Stimulated activated CD4-positive, alpha-beta T cell treated with anti-CD3 and anti-CD28 coated beads, Interleukin-1b, Interleukin-23, amount 100 ng/mL, for 4 hours (primary cell): Measurements from ENCODE around the gene IP6K2.
A peak's percentile ranks its signal among the peaks of the same experiment; 100 is the strongest.

Experiments used
- DNase-seq, 2 donors: peaks; one replicate each; pipeline ENCODE4 v3.0.0-alpha.2; 2020; ENCODE audit warnings: low read depth in 2 of 2

The IP6K2 gene

GRCh38 chr3:48688737-48689075 is 28.3 kb downstream of the IP6K2 start:
- no peak for DNase-seq

DNA sequence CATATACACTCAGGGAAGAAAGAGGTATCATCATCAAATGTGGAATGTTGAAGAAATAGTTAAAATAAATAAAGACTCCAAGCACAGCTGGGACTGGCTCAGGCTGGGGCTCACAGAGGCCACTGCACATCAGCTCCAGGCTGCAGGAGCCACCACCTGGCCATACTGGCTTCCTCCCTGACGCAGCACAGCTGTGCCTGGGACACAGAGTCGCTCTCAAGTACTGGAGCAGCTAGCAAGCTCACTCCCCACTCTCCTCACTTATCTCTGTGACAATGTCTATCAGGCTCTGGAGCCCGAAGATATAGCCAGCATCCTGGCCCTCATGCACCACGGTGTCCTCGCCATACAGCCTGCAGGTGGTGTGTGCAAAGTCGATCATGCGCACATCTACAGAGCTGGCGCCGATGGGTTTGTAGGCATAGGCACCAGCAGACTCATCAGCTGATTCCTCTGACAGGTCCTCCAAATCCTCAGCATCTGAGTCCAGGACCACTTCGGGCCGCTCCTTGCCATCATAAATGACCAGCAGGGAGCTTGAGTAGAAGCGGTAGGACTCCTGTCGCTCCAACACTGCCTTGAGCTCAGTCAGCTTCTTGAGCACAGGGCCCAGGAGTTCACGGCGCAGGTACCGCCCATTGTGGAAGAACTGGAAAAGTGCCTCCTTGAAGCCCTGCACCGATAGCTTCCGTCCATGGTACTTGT is 28.8 kb downstream of the IP6K2 start:
- DNase-seq, result no peak

DNA sequence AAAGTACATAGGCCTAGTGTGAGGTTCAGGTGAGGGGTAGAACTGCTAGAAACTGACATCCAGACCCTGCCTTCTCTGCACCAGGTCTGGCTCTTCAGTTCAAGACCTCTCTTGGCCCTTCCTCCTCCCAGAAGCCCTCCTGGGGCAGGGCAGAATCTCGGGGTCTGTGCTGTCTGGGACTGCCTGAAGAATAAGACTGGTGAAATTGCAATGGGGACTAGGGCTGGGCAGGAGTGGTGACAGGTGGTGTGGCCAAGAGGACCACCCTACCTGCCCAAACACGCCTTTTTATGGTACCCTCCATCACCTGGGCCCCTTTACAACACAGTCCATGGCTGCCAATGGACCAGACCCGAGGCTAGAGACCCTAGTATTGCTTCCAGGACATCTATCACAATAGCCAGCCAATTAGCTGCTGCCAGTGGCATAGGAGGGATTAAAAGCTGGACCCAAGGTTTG is 29.8 kb downstream of the IP6K2 start:
- DNase-seq, result no peak

- DNase-seq, result no peak
These were observed 30.3 kb downstream of the IP6K2 start for GRCh38 chr3:48686538-48687219.

DNA sequence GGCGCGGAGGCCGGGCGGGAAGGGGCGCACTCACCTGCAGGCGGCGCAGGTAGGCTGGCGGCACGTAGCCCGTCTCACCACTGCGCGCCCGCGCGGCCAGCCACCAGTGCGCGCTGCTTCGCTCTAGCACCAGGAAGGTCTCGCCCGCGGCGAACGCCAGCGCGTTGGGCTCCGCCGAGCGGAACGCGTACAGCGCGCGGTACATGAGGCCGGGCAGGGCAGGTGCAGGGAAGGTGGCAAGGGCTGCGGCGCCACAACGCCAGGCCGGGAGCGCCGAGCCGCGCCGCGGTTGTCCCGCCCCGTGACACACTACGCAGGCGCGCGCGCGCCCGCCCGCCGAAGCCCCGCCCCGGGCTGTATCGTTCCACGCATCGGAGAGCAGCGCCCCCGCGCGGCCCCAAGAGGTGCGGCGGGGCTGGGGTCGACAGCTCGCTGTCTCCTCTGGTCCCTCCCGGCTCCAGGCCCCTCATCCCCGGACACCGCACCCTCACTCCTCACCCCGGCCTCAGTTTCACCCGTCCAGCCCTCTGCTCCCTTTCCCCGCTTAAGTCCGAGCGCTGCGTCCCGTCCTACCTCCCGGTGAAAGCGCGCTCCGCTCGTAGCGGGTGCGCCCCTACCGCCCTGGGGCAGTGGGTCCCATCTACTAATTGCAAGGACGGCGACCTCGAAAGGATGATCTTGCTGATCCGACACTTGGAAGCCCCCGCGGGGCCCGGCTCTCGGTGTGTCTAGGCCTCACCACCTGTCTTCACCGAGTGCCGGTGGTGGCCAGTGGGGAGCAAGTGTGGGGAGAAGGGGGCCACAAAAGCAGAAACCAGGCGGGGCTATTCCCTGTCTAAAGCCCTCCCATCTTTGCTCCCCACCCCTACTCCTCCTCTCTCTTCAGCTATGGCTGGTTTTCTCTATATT is 31.2 kb downstream of the IP6K2 start, which contains the start of gene NCKIPSD:
Gene NCKIPSD, minus strand, starts transcription at position 313 of the 909 bp plus-strand sequence. Its CDS starts 108 bp downstream, at position 205.
- peak; percentile 90 to 94 for DNase-seq

DNA sequence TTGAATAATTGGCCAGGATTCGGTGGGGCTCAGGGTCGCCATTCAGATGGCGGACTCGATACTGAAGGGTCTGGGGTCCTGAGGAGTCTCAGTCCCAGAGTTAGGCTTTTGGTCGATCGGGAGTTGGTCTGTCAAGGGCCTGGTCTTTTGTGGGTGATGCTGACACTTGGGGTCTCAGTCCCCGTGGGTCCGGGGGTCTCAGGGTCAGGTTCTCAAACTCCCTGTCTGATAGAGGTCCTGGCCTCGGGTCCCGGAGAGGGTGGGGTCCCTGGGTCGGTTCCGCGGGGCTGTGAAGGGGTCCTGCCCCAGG is 31.8 kb downstream of the IP6K2 start:
- DNase-seq, result no peak

DNA sequence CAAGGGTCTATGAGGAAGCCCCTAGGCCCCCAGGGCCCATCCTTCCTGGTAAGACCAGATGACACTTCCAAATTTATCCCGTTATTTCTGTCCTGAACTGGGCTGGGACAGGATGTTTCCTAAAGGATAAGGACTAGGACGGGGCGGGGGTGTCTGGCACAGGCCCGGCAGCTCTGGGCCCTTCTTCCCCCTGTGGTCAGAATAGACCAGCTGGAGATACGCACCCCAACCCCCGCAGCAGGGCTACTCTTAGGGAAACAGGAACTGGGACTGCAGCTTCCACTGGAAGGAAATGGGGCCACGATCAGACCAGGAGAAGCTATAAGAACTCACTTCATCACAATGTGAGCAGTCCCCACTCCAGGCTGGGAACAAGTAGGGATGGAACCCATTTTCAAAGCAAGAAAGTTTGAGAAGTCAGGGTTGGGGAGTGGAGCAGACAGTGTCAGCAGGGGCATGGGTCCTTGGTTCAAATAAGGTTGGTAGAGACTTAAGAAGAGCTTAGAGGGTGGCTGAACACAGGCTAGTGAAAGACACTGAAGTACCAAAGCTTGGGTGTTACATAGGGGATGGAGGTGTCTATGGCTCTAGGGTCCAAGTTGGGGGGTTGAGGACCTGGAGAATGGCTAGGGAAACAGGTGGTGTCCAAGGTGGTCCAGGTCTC is 32.4 kb downstream of the IP6K2 start:
- no peak for DNase-seq

GRCh38 chr3:48684054-48684349 is 33.0 kb downstream of the IP6K2 start:
- no peak for DNase-seq

DNA sequence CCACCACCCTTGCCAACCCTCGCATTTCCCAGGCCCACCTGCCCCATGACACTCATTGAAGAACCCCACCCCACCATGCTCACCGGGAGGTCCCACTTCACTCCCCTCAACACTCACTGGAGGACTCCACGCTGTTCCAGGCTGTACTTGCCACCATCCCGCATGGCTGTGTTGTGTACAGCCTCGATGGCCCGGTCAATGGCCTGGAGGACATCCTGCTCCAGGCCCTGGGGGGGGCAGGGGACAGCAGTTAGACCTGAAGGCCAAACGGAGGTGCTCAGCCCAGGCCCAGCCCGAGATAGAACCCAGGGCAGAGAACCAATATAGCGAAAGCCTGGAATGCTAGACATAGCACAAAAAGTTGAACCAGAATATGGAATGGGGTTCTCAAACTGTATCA is 34.2 kb downstream of the IP6K2 start:
- DNase-seq, result no peak

GRCh38 chr3:48681974-48682610 is 34.9 kb downstream of the IP6K2 start:
- no peak for DNase-seq

GRCh38 chr3:48681541-48681880 is 35.5 kb downstream of the IP6K2 start:
- DNase-seq, result no peak

GRCh38 chr3:48680811-48681540 is 36.0 kb downstream of the IP6K2 start:
- no peak for DNase-seq

DNA sequence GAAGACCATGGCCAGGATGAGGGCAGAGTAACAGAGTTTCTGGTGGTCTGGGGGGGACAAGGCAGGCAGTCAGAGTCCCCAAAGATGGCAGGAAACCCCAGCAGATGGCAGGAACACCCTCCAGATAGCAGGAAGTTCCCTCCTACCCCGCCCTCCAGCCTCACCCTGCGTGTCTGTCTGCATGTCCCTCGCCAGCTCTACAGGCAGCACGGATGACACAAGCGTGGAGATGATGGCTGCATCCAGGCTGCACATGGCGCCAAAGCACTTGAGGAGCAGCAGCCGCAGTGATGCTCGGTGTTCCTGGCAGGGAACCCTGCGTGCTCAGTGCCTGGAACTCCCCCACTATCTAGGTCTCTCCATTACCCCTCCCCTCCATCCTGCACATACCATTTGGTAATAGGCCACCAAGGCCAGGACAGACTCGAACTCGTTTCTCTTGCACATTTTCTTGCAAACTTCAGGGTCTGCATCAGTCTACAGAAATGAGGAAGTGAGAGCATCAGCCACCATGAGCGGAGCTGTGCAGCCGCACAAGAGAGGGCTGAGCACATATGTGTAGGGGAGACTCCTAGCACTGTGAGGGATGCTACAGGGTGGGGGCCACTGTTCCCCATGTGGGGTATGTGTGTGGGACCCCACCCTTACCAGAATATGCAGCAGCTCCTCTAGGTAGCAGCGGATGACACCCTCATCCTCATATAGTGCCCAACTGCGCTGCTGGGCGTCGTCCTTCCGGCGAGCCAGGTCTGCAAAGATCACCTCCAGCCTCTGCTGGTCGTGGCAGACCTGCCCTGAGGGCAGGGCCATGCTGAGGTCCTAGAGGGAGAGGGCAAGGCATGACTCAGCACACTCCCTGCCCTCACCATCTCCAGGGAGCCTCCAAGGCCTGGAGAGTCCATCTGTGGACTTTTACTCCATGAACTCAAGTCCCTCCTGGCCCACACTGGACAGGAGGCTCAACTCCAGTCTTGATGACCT is 37.3 kb downstream of the IP6K2 start:
- no peak for DNase-seq

DNA sequence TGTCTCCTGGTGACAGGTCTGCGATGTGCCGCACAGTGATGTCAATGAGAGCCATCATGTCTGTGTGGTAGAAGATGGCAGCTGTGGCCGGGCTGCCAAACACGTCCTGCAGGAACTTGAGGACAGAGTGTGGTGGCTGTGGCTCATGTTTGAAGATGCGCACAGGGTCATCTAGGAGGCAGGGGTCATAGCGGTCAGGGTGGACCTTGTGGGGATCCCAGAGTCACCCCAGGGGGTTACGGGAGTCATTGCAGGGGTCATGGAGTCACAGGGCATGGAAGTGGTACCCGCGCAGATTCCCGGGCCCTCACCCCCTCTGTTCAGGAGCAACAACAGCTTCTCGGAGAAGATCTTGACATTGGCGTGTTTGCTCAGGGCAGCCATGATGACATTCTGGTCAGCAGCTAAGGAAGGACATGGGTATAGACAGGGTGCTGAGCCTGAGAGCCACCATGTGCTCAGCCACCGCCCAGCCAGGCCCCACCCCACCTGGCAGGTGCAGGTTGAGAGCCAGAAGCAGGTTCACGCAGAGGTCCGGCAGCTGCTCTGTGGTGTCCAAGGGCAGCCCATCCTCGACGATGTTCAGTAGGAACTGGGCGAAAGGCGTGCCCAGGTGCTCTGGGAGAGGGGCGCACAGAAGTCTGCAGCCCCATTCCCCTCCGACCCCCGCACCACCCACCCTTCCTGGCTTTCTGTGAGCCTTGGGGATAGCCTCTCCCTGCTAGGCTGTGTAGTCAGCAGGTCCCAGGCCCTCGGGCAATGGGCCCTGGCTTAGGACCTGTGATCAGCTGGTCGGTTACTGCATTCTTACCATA is 38.2 kb downstream of the IP6K2 start:
- no peak for DNase-seq

DNA sequence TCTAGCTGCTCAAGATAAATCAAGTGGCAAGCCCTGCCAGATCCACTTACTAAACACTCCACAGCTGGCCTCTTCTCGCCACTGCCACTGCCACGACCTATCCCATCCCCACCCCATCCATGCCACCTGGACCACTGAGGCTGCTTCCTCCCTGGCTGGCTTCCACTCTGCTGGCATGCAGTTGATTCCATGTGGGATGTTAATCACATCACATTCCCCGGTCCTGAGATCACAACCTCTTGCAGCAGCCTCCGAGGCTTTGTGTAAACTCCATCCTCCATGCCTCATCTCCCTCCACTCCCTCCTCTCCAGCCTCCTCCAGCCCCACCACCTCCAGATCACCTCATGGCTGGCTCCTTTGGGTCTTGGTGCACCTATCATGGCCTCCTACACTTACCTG is 39.0 kb downstream of the IP6K2 start:
- DNase-seq, result no peak

DNA sequence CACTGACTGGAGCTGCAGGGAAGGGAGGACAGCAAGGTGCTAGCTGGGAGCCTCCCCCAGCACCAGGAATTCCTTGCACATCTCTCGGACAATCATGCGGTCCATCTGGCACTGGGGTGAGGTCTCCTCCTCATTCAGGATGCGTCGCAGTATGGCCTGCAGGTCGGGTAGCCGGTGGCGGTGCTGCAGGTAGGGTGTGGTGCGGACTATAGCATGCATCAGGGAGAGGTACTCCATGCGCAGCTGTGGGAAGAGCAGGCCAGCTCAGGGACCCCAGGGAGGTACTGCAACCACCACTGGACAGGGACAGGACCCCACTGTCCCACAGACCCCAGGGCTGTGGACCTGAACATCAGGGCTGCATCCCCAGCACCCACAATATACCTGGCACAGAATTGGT is 42.5 kb downstream of the IP6K2 start:
- no peak for DNase-seq

DNA sequence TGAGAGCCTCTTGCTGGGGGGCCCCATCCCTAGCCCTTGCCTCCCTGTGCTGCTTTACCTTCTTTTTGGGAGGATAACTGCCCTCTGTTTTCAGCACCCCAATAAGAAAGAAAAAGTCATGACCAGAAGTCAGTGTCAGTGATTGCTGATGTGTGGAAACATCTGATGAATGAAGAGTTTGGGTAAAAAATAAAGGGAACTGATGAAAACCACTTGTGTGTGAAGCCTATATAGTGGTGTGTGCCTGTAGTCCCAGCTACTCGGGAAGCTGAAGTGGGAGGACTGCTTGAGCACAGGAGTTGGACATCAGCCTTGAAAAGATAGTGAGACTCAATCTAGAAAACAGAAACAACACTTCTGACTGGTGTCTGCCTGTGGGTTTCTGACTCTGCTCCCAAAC is 44.5 kb downstream of the IP6K2 start:
- no peak for DNase-seq

DNA sequence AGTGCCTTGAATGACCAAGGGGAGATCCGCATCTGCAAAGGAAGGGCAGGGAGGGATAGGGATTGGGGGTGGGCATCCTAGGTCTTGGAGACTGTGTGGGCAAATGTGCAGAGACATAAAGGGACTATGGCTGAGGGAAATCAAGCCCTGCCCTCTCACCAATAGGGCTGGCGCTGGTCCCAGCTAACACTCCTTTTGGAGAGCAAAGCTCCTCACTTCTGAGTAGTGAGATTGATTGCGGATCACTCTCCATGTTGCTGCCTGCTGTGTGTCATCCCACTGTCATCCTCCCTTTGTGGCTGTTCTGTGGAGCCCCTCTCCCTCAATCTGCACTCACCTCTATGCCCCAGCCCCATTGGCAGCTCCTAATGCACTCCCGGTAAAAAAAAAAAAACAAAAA is 52.1 kb downstream of the IP6K2 start:
- no peak for DNase-seq

GRCh38 chr3:48664313-48664644 is 52.7 kb downstream of the IP6K2 start:
- DNase-seq, result no peak
